Upper lobe of left lung (tissue), 4 donors: Measurements from ENCODE around the gene ANKS1A.

Experiments
- POLR2A ChIP-seq, 4 donors: fragments of 450-650 bp; IDR thresholded peaks; one replicate each; pipeline ENCODE4 v1.5.1; 2016 to 2017; ENCODE audit warnings: antibody characterized with exemption in 4 of 4, mild to moderate bottlenecking in 2 of 4
- TF ChIP-seq, protein P1 (sequence below), 6 experiments: fragments of 450-650 bp in 4 of 6; fragments of 200-600 bp in 2 of 6; sonication (generic) in 2 of 6; IDR thresholded peaks; one replicate each; pipeline ENCODE4 v1.5.1; 2016 to 2019; ENCODE audit warnings: antibody characterized with exemption in 6 of 6

DNA sequence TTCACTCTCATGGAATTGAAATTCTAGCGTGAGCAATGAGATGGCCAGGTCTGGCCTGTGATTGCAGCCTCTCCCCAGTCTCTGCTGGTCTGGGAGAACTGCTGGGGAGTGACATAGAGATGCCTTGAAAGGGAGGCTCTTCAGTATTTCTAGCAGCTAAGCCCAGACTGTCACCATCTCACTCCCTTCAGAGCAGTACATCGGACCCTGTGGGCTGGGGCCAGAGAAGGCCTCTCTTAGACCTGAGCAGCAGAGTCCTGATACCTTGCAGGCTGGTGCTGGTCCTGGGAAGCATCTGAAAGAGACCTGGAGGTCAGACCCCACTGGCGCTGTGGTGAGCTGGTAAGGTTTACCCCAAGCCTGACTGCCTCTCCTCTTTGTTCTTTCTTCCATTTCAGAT lies 164.6 kb downstream of the ANKS1A start:
- TF ChIP-seq, protein P1, sequence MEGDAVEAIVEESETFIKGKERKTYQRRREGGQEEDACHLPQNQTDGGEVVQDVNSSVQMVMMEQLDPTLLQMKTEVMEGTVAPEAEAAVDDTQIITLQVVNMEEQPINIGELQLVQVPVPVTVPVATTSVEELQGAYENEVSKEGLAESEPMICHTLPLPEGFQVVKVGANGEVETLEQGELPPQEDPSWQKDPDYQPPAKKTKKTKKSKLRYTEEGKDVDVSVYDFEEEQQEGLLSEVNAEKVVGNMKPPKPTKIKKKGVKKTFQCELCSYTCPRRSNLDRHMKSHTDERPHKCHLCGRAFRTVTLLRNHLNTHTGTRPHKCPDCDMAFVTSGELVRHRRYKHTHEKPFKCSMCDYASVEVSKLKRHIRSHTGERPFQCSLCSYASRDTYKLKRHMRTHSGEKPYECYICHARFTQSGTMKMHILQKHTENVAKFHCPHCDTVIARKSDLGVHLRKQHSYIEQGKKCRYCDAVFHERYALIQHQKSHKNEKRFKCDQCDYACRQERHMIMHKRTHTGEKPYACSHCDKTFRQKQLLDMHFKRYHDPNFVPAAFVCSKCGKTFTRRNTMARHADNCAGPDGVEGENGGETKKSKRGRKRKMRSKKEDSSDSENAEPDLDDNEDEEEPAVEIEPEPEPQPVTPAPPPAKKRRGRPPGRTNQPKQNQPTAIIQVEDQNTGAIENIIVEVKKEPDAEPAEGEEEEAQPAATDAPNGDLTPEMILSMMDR (IDR thresholded peaks at IDR 0.05): no peak
- TF ChIP-seq POLR2A (IDR thresholded peaks at IDR 0.05): no peak
